GM12892 (cell line): ENCODE data around the gene RHEBL1.

ENCODE experiments used
- DNase-seq: peaks from one replicate; pipeline ENCODE4 v3.0.0; 2011; ENCODE audit not compliant: insufficient read length
- FAIRE-seq: peaks from 2 replicates; lab custom pipeline; 2011; peaks lifted over from hg19 to GRCh38; lab: Jason Lieb, UNC
- POLR2A ChIP-seq: IDR thresholded peaks from 2 replicates; pipeline ENCODE4 v1.6.1; 2011; ENCODE audit warnings: low read depth, low read length, control low read depth
- POLR2AphosphoS5 ChIP-seq: IDR thresholded peaks from 2 replicates; pipeline ENCODE4 v1.6.1; 2011; ENCODE audit warnings: low read depth, low read length, control low read depth
- TAF1 ChIP-seq: IDR thresholded peaks from 2 replicates; pipeline ENCODE4 v1.6.1; 2011; ENCODE audit warnings: low read depth, mild to moderate bottlenecking, control low read depth, low read length, borderline replicate concordance

Gene RHEBL1

DNA sequence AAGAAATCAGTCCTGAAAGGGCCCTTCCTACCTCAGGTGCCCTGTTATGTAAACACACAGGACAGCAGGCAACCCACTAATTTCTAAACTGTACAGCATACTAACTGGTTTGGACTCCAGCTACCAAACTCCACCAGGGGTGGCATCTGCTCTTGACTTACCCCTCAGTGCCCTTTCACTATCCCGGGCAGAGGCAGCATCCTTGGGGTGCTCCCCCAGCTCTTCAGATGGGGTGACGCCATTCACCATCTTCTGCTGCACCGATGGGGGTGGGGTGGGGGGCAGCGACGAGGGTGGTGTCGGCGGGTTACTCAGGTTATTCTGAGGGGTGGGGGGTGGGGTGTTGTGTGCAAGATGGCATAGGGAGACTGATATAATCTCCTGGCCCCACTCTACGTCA is 39.7 kb downstream of the RHEBL1 start:
- DNase-seq (no peak), FAIRE-seq (no peak)
- TF ChIP-seq POLR2A: no peak
- no peak for TF ChIP-seq TAF1
- TF ChIP-seq POLR2AphosphoS5: no peak

DNA sequence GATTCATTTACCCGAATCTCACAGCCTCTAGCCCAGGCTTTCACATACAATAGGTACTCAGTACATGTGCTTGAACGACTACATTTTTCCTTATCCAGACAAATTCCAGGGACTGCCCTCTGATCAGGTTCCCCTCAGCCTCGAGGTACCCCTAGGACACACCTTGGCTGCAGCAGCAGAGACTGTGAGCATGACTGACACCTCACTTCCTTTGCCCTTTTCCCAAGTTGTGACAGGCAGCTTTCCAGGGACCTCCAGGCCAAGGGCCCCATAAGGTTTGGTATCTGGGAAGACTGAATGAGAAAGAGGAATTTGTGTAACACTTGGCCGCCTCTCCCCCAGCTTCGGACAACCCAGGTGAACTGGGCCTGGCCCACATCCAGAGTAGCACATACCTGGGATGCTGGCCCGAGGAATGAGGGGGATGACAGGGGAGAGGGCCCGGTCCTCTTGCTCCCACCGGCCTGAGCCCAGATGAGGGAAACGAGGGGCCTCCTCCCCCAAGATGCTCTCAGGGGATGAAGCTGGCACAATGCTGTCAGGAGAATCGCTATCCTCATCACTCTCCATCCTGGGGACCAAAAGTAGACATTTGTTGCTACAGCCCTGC is 41.0 kb downstream of the RHEBL1 start:
- no peak for DNase-seq
- no peak for FAIRE-seq
- TF ChIP-seq TAF1 (no peak), POLR2A (no peak), POLR2AphosphoS5 (no peak)

DNA sequence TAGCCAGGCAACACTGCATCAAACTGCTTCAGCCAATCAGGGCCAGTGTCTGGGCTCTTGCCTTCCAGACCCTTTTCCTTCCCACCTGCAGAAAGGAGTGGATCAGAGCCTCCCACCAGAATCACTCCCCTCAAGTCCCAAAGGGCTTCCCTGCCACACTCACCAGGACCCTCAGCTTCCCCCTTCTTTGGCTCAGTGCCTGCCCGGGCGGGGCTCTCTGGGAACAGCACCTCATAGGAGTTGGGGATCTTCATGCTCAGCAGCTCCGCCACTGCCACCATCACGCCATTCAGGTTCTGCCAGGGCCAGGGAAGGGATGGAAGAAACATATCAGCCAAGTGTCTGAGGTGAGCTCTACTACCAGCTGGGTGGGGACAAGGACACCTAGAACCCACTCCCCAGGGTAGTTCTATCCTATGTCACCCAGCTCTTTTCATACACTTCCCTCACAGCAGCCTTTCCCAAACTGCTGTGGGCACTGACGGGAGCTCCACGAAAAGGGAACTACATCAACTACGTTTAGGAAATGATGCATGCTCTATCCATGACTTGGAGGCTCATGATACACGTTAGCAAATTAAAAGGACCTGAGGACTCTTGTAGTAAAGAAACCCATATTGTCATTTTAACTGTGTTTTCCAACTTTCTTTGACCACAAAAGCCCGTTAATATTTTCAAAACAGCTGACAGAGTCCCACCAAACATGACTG is 41.8 kb downstream of the RHEBL1 start:
- TF ChIP-seq TAF1 (no peak), POLR2A (no peak), POLR2AphosphoS5 (no peak)
- FAIRE-seq: no peak
- no peak for DNase-seq

DNA sequence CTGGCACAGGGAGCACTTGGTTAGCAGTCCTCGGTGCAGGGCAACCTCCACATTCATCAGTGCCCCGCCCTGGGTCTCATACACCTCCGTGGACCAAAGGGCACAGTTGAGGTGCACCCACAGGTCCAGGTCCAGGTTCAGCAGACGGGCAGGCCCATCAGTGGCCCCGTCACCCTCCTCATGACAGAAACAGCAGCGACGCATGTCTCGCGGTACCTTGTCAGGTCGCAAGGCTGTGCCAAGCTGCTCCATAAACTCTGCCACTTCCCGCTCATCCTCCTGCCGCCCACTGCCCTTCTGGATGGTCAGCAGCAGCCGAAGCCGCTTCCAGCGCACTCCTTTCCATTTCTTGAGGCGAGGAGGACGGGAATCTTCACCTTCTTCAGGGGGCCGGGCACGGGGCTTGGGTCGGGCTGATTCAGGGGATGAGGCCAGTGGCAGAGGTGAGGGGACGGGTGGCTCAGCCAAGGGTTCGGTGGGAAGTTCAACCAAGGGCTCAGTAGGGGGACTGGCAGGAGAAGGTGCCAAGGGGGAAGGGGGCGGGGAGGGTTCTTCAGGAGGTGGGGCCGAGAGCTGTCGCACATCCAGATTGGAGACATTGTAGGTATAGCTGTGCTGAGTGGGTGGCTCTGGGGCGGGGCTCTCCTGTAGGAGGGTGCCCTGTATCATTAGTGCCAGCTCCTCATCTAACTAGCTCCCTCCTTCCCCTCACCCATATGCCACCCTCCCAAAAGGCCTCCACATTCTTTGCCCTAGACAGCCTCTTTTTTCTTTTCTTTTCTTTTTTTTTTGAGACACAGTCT is 42.9 kb downstream of the RHEBL1 start:
- FAIRE-seq (no peak), DNase-seq (no peak)
- TF ChIP-seq POLR2AphosphoS5 (no peak), TAF1 (no peak), POLR2A (no peak)

DNA sequence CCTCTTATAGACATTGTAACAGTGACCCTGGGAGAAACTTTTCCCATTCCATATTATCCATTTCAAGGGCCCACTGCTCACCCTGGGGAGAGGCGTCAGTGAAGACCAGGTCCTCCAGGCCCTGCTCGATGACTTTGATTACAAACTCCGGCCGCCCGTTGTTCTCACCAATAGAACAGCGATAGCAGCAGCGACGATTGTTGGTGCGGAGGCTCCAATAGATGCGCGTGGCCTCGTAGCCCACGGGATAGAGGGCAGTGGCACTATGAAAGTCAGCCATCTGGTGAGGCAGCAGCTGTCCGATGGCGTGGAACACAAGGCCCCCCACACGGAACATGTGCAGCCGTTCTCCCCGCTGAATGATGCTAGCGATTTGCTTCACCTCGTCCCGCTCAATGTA is 43.7 kb downstream of the RHEBL1 start:
- FAIRE-seq (no peak), DNase-seq (no peak)
- TF ChIP-seq POLR2A (no peak), TAF1 (no peak), POLR2AphosphoS5 (no peak)

DNA sequence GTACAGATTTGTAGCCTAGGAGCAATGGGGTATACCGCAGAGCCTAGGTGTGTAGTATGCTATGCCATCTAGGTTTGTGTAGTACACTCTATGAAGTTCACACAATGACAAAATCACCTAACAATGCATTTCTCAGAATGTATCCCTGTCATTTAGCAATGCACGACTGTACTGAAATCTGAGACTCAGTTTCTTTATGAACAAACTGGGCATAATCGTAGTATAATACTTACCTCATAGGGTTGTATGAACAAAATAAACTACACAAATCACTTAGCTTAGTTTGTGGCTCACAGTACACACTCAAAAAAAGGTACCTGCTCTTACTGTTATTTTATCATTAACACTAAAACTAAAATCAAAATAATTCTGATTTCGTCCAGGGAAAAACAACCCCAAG is 44.3 kb downstream of the RHEBL1 start:
- DNase-seq (no peak), FAIRE-seq (no peak)
- no peak for TF ChIP-seq TAF1
- TF ChIP-seq POLR2A: no peak

DNA sequence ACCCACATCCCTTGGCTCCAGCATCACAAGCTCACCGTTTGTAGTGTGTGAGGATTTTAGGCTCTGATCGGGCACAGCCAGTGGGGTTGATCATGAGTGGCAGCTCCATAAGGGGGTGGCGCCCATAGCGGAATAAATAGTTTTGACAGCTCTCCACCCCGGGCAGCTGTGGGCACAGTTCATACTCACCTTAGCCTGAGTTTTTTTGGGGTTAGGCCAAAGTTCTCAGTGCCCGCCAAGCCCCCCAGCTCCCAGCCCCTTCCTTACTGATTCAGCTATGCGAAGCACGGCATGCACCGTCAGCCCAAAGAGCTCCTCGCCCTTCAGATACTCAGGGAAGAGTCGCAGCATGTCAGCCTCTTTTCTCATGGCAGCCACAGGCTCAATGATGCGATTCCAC is 45.2 kb downstream of the RHEBL1 start:
- FAIRE-seq: no peak
- DNase-seq: no peak
- TF ChIP-seq POLR2A (no peak), TAF1 (no peak), POLR2AphosphoS5 (no peak)

DNA sequence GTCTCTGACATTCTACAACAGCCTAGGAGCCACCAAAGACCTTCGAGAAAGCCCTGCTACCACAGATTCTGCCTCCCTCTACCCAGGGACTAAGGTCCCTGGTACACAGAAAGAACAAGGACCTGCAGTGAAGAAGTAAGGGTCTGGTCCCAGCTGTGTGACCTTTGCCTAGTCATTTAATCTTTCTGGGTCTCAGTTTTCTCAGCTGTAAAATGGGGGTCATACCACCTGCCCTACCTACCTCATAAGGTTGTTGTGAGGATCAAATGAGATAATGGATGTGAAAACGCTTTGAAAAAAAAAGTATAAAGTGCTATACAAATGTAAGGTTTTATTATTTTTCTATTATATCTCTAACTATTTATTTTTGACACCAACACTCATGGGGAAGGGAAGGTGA is 46.0 kb downstream of the RHEBL1 start:
- DNase-seq (no peak), FAIRE-seq (no peak)
- TF ChIP-seq POLR2A (no peak), TAF1 (no peak), POLR2AphosphoS5 (no peak)

DNA sequence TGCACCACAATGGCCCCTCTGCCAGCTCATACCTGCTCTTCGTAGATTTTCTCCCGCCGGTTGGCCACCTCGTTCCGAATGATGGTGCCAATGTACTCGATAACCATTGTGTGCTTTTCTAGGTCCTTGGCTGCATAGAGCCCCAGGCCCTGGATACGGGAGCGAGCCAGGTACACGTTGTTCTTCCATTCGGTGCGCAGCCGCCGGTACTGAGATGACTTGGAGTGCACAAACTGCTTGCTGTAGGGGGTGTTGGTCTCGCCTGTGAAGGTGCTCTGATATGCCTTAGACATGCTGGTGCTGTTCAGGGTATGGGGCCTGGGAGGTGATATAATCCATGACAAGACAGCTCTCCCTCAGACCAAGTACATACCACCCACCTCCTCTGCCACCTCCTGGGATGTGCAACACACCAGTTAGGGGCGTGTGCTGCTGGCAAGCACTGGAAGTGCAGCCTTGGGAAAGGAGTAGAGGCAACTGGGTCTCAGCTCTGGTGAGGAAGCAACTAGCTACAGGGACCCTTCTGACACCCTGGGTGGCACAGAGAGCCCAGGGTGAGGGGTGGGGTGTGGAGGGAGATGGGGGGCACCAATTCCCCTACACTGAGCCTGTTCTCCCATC is 47.1 kb downstream of the RHEBL1 start:
- TF ChIP-seq TAF1 (no peak), POLR2A (no peak), POLR2AphosphoS5 (no peak)
- FAIRE-seq: no peak
- DNase-seq: no peak

DNA sequence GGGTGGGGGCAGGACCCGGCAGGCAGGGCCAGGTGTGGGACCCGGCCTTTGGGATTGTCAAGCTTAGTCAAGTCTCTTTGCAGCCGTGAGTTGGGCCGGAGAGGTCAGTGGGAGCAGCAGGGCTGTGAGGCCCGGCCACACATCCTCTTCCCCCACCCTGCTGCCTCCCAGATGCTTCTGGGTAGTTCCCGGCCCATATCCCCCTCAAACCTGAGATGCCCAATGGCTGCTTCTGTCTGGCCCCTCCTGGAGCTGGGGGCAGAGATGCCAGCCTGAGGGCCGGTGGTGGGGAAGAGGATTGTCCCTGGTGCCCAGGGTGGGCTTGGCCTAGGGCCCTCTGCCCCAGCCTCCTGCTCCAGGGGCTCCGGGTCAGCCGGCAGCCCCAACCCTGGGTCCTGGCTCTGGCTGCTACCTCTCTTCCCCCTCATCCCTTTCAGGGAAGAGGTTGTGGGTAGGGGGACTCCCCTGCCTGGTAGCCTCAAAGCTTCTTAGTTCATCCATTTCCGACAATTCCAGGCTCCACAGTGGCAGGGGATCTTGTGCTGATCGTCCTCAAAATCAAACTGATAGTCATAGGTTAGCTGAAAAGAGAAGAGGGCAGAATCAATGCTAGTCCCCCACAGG is 48.4 kb downstream of the RHEBL1 start:
- FAIRE-seq: no peak
- TF ChIP-seq POLR2AphosphoS5 (no peak), TAF1 (no peak), POLR2A (no peak)
- no peak for DNase-seq

DNA sequence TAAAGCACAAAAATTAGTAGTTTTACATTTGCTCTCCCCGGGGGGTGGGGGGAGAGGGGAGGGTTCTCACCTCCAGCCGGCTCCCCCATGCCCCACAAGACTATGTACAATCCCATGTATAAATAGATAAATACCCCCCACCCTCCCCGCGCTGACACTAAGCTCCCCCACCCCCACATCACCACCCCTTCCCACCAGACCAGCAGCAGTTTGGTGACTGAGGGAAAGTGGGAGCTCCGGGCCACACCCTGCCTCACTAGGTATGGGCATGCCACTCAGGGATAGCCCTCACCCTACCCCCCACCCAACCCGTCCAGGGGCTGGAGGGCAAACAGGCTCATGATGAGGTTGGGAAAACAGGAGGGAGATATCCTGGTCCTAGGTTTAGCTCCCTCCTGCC is 49.3 kb downstream of the RHEBL1 start:
- DNase-seq (no peak), FAIRE-seq (no peak)
- no peak for TF ChIP-seq POLR2A
- no peak for TF ChIP-seq TAF1
- no peak for TF ChIP-seq POLR2AphosphoS5

DNA sequence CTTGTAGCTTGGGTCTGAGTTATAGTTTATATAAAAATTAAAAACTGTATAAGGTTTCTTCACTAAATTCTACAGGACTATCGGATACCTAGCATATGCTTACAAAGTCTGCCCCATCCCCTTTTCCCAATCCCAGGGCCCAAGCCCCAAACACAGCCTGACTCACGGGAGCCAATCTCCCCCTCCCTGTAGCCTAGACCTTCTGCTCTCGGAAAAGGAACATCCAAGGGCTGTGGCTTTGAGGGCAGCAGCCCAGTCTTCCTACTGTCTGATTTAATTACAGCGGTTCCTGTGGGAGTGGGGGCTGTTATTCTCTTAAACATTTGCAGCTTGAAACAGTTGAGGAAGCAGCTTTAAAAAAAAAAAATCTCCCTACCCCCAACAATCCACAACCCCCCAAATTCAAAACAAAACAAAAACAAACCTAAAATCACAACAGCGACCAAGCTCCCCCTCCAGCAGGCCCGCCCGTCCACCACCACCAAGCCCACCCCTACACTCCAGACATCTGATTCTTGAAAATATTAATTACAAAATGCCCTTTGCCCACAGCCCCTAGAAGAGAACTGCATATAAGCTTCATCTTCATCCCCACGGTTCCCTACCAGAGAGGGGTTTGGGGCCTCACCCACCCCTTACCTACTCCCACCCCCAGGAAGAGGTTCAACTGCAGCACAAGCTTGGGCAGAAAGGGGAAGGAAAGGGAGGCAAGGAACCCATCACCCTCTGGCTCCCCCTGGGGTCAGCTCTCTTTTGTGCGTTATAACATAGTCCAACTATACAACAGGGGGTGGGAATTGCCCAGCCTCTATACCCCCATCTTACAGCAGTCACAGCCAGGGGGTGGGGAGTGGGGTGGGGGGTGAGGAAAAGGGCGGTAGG is 50.1 kb downstream of the RHEBL1 start:
- DNase-seq: no peak
- FAIRE-seq: no peak
- TF ChIP-seq POLR2AphosphoS5: no peak
- TF ChIP-seq TAF1: no peak
- TF ChIP-seq POLR2A: no peak
